Mucosa of descending colon (tissue), 3 donors: ENCODE data around the gene SORCS1. TPM values are rescaled to one million over a fixed set of nuclear protein-coding genes. Genes with fewer than 3 reads are reported as not detected.
A peak's percentile ranks its signal among the peaks of the same experiment; 100 is the strongest.

Source experiments
- ATAC-seq: fragments of 200-7000 bp; cut with Tn5 transposase; one replicate; pipeline ENCODE4 v1.9.1; 2020; ENCODE audit warnings: mild to moderate bottlenecking, moderate library complexity
- DNase-seq, 3 donors: peaks; one replicate each; pipeline ENCODE4 v3.0.0-alpha.2; 2020
- H3K36me3 ChIP-seq: fragments of 200-600 bp; one replicate; pipeline ENCODE4 v1.8.0; 2021; ENCODE audit warnings: low read depth, mild to moderate bottlenecking
- H3K4me1 ChIP-seq: fragments of 200-600 bp; one replicate; pipeline ENCODE4 v1.8.0; 2021; ENCODE audit warnings: low read depth, mild to moderate bottlenecking
- H3K4me3 ChIP-seq: fragments of 200-600 bp; one replicate; pipeline ENCODE4 v1.8.0; 2021; ENCODE audit warnings: mild to moderate bottlenecking
- H3K9me3 ChIP-seq: fragments of 200-600 bp; one replicate; pipeline ENCODE4 v1.8.0; 2021; ENCODE audit warnings: mild to moderate bottlenecking
- intact Hi-C, 2 donors: fragments of 100-400 bp; cut with DNase I in 1 of 2; cut with micrococcal nuclease in 1 of 2; formaldehyde crosslinking; loops; one replicate each; pipeline versions ENCODE4 v1.11.0 to v1.11.1; 2022; cut with DNase I, micrococcal nuclease
- total RNA-seq, 3 donors: library from RNA; stranded (reverse); fragmentation: NEBNext Ultra II Directional in 2 of 3; extraction: Animal tissue kit (Norgen Biotek cat#: 25700) in 2 of 3; gene quantifications; one replicate each; pipeline versions ENCODE4 v1.2.1 to v1.2.4, GENCODE V29; 2021 to 2023
- TF ChIP-seq, protein P1 (sequence below): fragments of 200-600 bp; IDR thresholded peaks from one replicate; pipeline ENCODE4 v1.8.0; 2022; ENCODE audit warnings: antibody characterized with exemption, mild to moderate bottlenecking
- donor health status: DM: no; HTN: no; CAD: no; lungs with moderate emphysema.
- donor health status: DM: no; HTN: no; CAD: no.
- donor health status: DM: no; HTN: yes; CAD: no.

SORCS1 gene
- total RNA-seq, 3 donors from 2014 or later = 0.80 to 13.2 (median 0.93) TPM

DNA sequence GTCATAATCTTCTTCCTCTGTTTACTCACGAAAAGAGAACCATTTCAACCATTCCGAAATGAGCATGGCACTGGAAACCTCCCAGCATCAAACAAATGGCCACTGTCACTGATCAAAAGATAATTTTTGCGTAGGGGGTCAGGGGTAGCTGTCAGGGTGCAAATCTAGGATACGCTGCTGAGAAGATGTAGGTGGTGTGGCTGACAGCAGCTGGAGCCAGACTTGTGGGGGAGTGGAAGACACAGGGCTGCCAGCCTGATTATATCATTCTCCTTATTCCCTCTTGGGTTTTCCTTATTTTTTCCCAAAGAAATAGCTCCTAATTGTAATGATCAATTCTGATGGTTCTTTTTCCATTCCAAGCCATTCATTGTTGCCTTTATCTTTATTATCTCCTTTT, 266.1 kb downstream of the SORCS1 start:
- Histone ChIP-seq H3K4me3 (no peak overlapping the region), H3K4me1 (no peaks in the 10 kb centered on the region), H3K36me3 (no peaks in the 10 kb centered on the region), H3K9me3 (no peaks in the 10 kb centered on the region)
- ATAC-seq (no peak), DNase-seq (no peak)
- TF ChIP-seq, protein P1, sequence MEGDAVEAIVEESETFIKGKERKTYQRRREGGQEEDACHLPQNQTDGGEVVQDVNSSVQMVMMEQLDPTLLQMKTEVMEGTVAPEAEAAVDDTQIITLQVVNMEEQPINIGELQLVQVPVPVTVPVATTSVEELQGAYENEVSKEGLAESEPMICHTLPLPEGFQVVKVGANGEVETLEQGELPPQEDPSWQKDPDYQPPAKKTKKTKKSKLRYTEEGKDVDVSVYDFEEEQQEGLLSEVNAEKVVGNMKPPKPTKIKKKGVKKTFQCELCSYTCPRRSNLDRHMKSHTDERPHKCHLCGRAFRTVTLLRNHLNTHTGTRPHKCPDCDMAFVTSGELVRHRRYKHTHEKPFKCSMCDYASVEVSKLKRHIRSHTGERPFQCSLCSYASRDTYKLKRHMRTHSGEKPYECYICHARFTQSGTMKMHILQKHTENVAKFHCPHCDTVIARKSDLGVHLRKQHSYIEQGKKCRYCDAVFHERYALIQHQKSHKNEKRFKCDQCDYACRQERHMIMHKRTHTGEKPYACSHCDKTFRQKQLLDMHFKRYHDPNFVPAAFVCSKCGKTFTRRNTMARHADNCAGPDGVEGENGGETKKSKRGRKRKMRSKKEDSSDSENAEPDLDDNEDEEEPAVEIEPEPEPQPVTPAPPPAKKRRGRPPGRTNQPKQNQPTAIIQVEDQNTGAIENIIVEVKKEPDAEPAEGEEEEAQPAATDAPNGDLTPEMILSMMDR = no peak
- intact Hi-C loops = no loop called here

DNA sequence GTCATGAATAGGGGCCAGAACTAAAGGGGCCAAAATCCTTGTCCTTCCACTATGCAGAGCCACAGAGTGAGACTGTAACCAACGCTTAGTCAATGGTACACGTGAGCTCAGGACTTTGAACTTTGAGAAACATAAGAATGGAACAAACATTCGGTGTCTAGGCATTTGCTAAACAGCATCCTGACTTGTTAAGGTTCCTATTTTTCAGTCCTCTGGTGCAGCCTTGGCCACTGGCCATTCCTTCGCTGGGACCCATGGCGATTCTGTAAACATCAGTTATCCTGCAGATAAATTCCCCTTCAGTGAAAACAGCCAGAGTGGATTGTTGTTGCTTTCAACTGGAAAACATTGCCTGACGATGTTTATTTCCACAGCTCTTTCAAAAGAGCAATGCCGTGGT, 266.8 kb downstream of the SORCS1 start:
- H3K9me3 ChIP-seq = no peaks in the 10 kb centered on the region
- no peak overlapping the region for H3K4me3 ChIP-seq
- peak; percentile 21 for ATAC-seq
- no peaks in the 10 kb centered on the region for H3K4me1 ChIP-seq
- no peaks in the 10 kb centered on the region for H3K36me3 ChIP-seq
- intact Hi-C loops = no loop called here
- TF ChIP-seq, protein P1 = no peak
- DNase-seq = peak in 2 of 3 donors; percentile 36 to 41

DNA sequence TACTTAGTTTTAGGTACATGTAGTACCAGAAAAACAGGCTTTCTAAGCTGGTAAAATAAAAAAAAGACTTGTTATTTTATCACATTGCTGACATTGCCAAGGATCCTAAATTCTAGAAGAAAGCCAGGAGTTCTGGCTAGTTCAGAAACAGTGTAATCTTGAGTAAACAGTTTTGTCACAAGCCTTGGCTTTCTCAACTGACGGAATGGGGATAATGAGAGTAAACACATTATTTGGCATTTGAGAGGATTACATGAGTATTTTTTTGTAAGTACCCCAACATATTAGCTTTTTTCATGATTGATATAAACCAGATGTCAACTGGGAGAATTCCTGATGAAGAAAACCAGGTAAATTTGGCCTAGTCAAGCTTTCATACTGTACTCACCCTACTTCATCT, 269.8 kb downstream of the SORCS1 start:
- no peak overlapping the region for H3K4me3 ChIP-seq
- no peaks in the 10 kb centered on the region for H3K36me3 ChIP-seq
- TF ChIP-seq, protein P1 = no peak
- DNase-seq = no peak
- no peaks in the 10 kb centered on the region for H3K4me1 ChIP-seq
- intact Hi-C loops = no loop called here
- no peak for ATAC-seq
- H3K9me3 ChIP-seq = no peaks in the 10 kb centered on the region

DNA sequence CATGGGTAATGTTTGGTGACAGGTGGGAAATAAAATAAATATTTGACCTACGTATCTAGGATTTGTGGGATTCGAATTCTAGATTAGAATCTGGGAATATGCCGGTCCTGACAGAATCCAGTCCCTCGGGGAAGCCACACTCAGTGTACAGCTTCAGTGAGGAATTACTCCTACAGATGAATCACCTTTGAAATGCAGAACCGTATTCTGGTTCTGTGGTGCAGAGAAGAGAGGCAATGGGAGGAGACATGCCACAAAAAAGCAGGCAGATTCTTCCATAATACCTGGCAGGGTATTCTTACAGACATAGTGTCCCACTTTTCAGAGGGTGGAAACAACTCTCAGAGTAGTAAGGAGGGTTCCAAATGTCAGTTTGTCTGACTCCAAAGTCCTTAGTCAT, 286.9 kb downstream of the SORCS1 start:
- DNase-seq (no peak), ATAC-seq (no peak)
- Histone ChIP-seq H3K36me3 (no peaks in the 10 kb centered on the region), H3K4me3 (no peak overlapping the region), H3K4me1 (no peaks in the 10 kb centered on the region), H3K9me3 (no peaks in the 10 kb centered on the region)
- intact Hi-C loops = no loop called here
- TF ChIP-seq, protein P1 = no peak

- no peak overlapping the region for H3K4me3 ChIP-seq
- no peaks in the 10 kb centered on the region for H3K9me3 ChIP-seq
- TF ChIP-seq, protein P1 = no peak
- DNase-seq (no peak), ATAC-seq (no peak)
- no peaks in the 10 kb centered on the region for H3K36me3 ChIP-seq
- no peaks in the 10 kb centered on the region for H3K4me1 ChIP-seq
- intact Hi-C loops = no loop called here
Observed at GRCh38 chr10:106874604-106874889, 290.0 kb downstream of the SORCS1 start.
